ENCODE data around the gene ILRUN. TPM values are rescaled to one million over a fixed set of nuclear protein-coding genes. Genes with fewer than 3 reads are reported as not detected.

ILRUN gene
- total and polyA plus RNA-seq, 2 of the 8 experiments (the other 6 are each of a cell fraction or from before 2014, with no cell fraction given) = 39.2 to 81.2 TPM

DNA sequence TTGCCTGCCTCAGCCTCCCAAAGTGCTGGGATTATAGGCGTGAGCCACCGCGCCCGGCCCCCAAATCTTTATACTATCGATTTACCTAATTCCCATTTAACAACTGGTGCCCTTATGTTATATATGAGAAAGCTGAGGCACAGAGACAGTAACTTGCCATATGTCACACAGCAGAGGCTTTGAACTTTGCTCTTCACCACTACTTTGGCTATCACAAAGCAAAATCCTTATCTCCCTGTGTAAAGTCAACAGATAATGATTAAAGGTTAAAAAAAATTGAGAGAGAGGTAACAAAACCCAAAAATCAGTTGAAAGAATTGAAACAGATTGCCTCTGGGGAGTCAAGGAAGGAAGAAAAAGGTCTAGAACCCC, 22.3 kb downstream of the ILRUN start:
- H2BK120ac ChIP-seq (replicated peaks; ENCODE audit: low read depth, low read length) = no peak overlapping the region
- H3K18ac ChIP-seq (ENCODE audit: extremely low read depth, low read length) = no peak overlapping the region
- no peak overlapping the region for H3K4ac ChIP-seq (replicated peaks; ENCODE audit: insufficient read length, low read depth, low read length)
- H3K23me2 ChIP-seq (ENCODE audit: low read depth, low read length) = no peaks in the 10 kb centered on the region; the same call in 1 of the 2 replicates
- H2AK5ac ChIP-seq (ENCODE audit: low read depth, low read length) = no peak overlapping the region
- H3K9ac ChIP-seq (replicated peaks in 1 of 4; ENCODE audit: extremely low read depth in 1 of 4, low read depth in 3 of 4, low read length in 3 of 4) = no peak overlapping the region
- peaks cover 0 to 72% of the 10 kb centered on the region in 2 experiments; a peak in 2 of 4 replicates for H3K79me2 ChIP-seq (ENCODE audit: control insufficient read depth in 1 of 2, insufficient read depth in 2 of 2, low read length in 2 of 2)
- no peak overlapping the region for H3K27ac ChIP-seq (ENCODE audit: low read depth, low read length)
- CTCF ChIA-PET (ENCODE audit: partially characterized antibody) = interaction anchor here (1.0 kb wide), 1 partner anchor 18 kb away, joined by 3 read pairs; no protein-coding TSS in a partner anchor
- no peak for TF ChIP-seq SUZ12 (IDR thresholded peaks at IDR 0.05; ENCODE audit: low read length)
- TF ChIP-seq, protein P1, sequence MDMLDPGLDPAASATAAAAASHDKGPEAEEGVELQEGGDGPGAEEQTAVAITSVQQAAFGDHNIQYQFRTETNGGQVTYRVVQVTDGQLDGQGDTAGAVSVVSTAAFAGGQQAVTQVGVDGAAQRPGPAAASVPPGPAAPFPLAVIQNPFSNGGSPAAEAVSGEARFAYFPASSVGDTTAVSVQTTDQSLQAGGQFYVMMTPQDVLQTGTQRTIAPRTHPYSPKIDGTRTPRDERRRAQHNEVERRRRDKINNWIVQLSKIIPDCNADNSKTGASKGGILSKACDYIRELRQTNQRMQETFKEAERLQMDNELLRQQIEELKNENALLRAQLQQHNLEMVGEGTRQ (IDR thresholded peaks at IDR 0.05; ENCODE audit: low read length) = no peak
- H2BK12ac ChIP-seq (ENCODE audit: low read depth, low read length) = no peak overlapping the region
- H4K20me1 ChIP-seq (replicated peaks in 1 of 2; ENCODE audit: control insufficient read depth in 1 of 2, insufficient read depth in 2 of 2, low read length in 2 of 2) = peaks cover 0 to 2% of the 10 kb centered on the region in 2 experiments
- no peak overlapping the region for H3K23ac ChIP-seq (ENCODE audit: insufficient read length)
- POLR2A ChIA-PET (ENCODE audit: partially characterized antibody) = interaction anchor here (0.6 to 1.9 kb wide), 3 partner anchors 16 to 248 kb away, joined by 3 to 5 read pairs (median 4); partner anchors contain the start of genes ILRUN and RPS10
- H2BK5ac ChIP-seq (ENCODE audit: low read depth, low read length) = no peak overlapping the region
- H4K91ac ChIP-seq (replicated peaks; ENCODE audit: insufficient read length, low read length) = no peak overlapping the region
- WGBS, 2 experiments (ENCODE audit: extremely low coverage in 1 of 2, insufficient coverage in 1 of 2, insufficient read length in 1 of 2, insufficient replicate concordance in 2 of 2, low coverage in 1 of 2, low lambda C conversion rate in 2 of 2, missing lambda C conversion rate in 1 of 2) = 94% methylated on average over 5 of the region's 5 CpGs; no CpG with 5 or more reads in 1 of the 2 experiments
- no peaks in the 10 kb centered on the region for H3K27me3 ChIP-seq (replicated peaks in 1 of 4; ENCODE audit: control insufficient read depth in 3 of 4, extremely low read depth in 1 of 4, insufficient read depth in 3 of 4, low read length in 3 of 4)
- no peak overlapping the region for H3K14ac ChIP-seq (ENCODE audit: insufficient read length)
- no peak overlapping the region for H2AFZ ChIP-seq (ENCODE audit: low read length)
- no peak overlapping the region for H3K4me2 ChIP-seq (ENCODE audit: insufficient read depth in 1 of 2, low read depth in 2 of 2, low read length in 2 of 2)
- H3K9me3 ChIP-seq (ENCODE audit: insufficient read depth in 2 of 2, low read depth in 1 of 2, low read length in 1 of 2) = 0 out of 4 replicates have a peak, but pooled peaks cover 0 to 2% of the 10 kb centered on the region in 2 experiments
- no peak overlapping the region for H4K5ac ChIP-seq (ENCODE audit: insufficient read length, low read depth, low read length)
- FAIRE-seq (no peak), DNase-seq (ENCODE audit: low read depth in 1 of 2, low spot score in 2 of 2) (no peak)
- no peak overlapping the region for H3K56ac ChIP-seq (replicated peaks; ENCODE audit: insufficient read length, low read depth, low read length)
- no peak overlapping the region for H2BK15ac ChIP-seq (ENCODE audit: low read length)
- no peak overlapping the region for H4K8ac ChIP-seq (ENCODE audit: extremely low read depth, insufficient read depth, low read length)
- no peak overlapping the region for H2BK20ac ChIP-seq (ENCODE audit: low read length)
- H3K79me1 ChIP-seq (ENCODE audit: low read depth, low read length) = peaks cover 6% of the 10 kb centered on the region
- no peak overlapping the region for H3K4me3 ChIP-seq (ENCODE audit: extremely low read depth in 1 of 4, insufficient read depth in 2 of 4, low read depth in 3 of 4, low read length in 4 of 4)
- H3K4me1 ChIP-seq (replicated peaks in 1 of 4; ENCODE audit: control insufficient read depth in 3 of 4, insufficient read depth in 4 of 4, low read length in 3 of 4) = no peaks in the 10 kb centered on the region; a peak in 1 of 7 replicates
- H3K36me3 ChIP-seq (ENCODE audit: control insufficient read depth in 2 of 4, insufficient read depth in 4 of 4, low read length in 3 of 4) = no peaks in the 10 kb centered on the region
